GM19035 (cell line): ENCODE data around the gene CYSRT1.

Source experiments
- ATAC-seq: cut with Tn5 transposase; IDR thresholded peaks from one replicate; pipeline ENCODE4 v1.9.1; 2021; ENCODE audit not compliant: unreplicated experiment

Gene CYSRT1

GRCh38 chr9:137224830-137225694 is at the start of gene CYSRT1:
TSS of gene CYSRT1 (plus strand) at chr9:137225174. CDS start at chr9:137225622, 448 bp downstream.
- ATAC-seq = no peak

GRCh38 chr9:137175345-137175961 is 49.5 kb upstream of the CYSRT1 start:
- no peak for ATAC-seq

GRCh38 chr9:137176302-137177182 is 48.4 kb upstream of the CYSRT1 start:
- ATAC-seq = no peak

- ATAC-seq = no peak
Measured at GRCh38 chr9:137178201-137178938, 46.6 kb upstream of the CYSRT1 start.

GRCh38 chr9:137178939-137179630 is 45.9 kb upstream of the CYSRT1 start:
- ATAC-seq = no peak

DNA sequence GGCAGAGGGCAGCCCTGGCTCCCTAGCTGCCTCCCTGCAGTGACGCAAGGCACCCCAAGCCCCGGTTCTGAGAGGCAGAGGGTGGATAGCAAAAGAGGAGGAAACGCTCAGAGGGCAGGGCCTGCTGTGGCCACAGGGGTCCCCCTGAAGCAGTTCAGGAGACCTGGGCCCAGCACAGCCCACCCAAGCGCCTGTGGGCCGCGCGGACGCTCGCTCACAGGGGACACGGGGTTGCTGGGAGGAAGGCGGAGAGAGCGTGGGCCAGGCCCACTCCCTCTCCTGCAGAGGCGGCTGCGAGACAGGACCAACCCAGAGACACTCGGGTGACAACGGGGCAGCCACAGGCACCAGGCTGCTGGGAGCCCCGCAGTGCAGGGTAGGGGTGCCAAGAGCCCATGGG is 45.2 kb upstream of the CYSRT1 start:
- no peak for ATAC-seq

DNA sequence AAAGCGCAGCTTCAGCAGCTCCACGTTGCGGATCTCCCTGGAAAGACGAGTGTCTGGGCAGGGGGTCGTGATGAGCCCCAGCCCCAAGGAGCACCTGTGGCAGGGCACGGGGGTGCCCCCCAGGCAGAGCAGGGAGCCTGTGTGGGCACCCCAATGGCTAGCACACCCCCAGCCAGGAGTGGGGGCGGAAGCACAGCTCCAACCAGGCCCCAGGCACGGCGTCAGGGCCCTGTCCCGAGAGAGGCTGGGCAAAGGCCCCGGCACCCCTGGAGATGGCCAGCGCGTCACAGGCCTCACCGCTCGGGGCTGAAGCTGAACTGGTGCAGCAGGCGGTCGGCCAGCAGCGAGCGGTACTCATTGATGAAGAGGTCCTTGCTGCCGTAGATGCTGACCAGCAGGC is 44.5 kb upstream of the CYSRT1 start:
- ATAC-seq = no peak

DNA sequence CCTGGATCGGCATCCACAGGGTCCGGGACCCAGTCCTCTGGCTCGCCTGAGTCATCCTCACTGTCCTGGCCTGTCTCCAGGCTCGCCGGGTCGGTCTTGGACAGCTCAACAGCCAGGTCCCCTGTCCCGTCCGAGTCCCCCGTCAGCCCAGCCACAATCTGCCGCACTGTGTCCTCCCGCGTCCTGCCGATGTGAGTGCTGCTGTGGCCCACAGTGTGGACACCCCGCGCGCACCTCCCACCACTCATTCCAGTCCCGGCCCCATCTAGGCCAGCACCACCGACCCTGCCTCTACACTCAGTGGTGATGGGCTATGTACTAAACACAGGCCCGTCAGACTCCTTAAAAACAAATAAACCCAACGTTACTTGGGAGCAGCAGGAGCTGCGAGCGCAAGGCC is 43.3 kb upstream of the CYSRT1 start:
- no peak for ATAC-seq

DNA sequence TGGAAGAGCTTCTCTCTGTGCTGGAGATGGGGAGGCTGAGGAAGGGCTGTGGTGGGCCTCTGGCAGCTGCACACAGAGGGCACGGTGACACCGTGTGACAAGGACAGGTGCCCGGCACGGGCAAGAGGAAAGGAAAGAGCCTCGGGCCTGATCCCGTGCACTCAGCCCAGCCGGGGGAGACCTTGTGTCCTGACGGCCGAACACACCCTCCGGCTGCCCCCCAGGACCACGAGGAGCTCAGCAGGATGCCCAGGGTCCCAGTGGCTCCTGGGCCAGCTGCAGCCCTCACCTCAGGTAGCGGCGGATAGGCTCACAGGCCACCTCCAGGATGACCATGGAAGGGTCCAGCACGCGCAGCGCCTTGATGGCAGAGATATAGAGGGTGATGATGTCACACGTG is 42.1 kb upstream of the CYSRT1 start:
- ATAC-seq = no peak

GRCh38 chr9:137183980-137184595 is 40.9 kb upstream of the CYSRT1 start:
- no peak for ATAC-seq

GRCh38 chr9:137184881-137185660 is 39.9 kb upstream of the CYSRT1 start:
- ATAC-seq = no peak

- ATAC-seq = no peak
Measured at GRCh38 chr9:137185921-137186320, 39.1 kb upstream of the CYSRT1 start.

DNA sequence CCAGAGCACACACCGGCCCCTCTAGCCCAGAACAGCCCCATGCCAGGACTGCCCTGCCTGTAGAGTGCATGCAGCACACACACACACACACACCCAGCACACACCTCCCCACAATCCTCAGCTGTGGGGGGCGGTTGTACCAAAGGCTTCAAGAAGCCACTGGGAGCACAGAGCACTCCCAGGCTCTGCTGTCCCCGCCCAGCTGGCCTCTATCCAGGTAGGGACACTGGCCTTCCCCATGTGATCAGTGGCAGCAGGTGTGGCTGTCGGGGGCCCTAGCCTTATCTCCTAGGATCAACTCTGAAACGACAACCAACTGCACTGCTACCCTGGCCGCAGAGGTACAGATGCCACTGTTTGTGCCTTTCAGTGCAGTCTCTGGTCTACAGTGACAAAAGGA is 38.6 kb upstream of the CYSRT1 start:
- ATAC-seq = no peak

GRCh38 chr9:137187386-137187785 is 37.6 kb upstream of the CYSRT1 start:
- no peak for ATAC-seq

- peak; percentile 5 for ATAC-seq
Measured at GRCh38 chr9:137188086-137188489, 36.9 kb upstream of the CYSRT1 start.

DNA sequence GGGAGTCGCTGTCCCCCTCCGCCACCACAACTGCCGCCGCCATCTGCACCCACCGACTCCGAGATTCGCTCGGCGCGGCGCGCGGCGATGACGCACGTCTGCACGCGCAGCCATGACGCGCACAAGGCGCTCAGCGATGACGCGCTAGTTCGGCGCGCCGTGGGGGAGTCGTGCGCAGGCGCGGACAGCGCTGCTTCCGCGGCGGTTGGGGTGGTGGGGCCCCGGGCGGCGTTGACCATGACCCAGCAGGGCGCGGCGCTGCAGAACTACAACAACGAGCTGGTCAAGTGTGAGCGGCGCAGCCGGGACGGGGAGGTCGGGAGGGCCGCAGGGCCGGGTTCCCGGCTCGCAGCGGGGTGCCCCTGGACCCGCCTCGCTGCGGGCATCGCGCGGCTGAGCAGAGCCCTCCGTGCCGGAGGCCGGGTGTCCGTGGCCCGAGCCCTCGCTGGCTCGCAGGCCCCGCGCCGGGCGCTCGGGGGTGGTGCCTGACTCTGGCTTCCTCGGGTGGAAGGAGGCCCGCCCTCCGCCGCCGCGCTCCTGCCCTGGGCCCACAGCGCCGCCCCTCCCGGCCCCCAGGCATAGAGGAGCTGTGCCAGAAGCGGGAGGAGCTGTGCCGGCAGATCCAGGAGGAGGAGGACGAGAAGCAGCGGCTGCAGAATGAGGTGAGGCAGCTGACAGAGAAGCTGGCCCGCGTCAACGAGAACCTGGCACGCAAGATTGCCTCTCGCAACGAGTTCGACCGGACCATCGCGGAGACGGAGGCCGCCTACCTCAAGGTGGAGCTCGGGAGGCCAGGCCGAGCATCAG is 36.3 kb upstream of the CYSRT1 start, which contains the start of the genes ANAPC2 and SSNA1:
Gene ANAPC2, minus strand, starts transcription at position 71 of the 807 bp plus-strand sequence. Its CDS starts 28 bp downstream, at position 43.
Gene SSNA1, plus strand, starts transcription at position 187 of the 807 bp plus-strand sequence. Its CDS starts 51 bp downstream, at position 238.
- ATAC-seq = peak; percentile 80

DNA sequence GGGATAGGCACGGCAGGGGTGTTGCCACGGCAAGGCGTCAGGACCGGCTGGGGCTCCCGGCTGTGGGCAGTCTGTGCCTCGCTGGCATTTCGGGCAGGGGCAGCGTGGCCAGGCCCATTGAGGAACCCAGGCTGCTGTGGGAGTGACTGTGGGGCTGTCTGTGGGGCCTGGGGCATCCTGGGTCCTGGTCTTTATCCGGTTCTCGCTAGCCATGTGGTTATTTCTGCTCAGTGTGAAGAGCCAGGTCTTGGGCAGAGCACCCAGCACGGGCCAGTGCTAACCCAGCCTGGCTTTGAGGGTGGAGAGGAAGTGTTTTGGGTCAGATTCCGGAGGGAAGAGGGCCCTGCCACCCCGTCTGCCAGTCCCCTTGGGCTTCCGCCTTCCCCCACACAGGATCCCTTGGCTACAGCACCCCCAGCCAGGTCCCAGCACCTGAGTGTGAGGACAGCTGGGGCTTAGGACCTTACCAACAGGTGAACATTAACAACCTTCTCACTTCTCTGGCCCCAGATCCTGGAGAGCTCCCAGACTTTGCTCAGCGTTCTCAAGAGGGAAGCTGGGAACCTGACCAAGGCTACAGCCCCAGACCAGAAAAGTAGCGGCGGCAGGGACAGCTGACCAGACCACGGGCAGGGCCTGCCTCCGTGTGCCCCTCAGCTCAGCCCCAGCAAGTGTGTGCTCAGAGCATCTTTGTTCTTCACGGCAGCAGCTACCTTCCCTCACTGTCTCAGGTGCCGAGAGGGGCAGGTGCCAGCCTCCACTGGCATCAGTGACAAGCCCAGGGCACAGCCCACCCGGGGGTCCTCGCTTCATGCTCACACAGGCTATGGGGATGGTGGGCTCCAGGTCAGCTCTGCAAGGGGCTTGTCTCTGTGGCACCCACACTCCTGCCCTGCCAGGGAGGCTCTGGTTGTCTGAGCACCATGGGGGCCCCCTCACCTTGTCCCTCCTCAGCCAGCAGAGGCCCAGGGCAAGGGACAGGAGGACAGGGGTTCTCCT is 35.4 kb upstream of the CYSRT1 start:
- no peak for ATAC-seq
